ENCODE measurements around the gene IL21R.
"Not testable (repeated sequence)": the region's sequence is repeated elsewhere in the genome, so short reads cannot be mapped to it uniquely, and the experiment has no call there.

IL21R gene

GRCh38 chr16:27428026-27428785, 26.2 kb downstream of the IL21R start:
- no peak for DNase-seq

GRCh38 chr16:27429330-27429871, 27.4 kb downstream of the IL21R start:
- DNase-seq = no peak

GRCh38 chr16:27429981-27430441, 28.0 kb downstream of the IL21R start:
- DNase-seq = no peak

GRCh38 chr16:27430512-27430911, 28.5 kb downstream of the IL21R start:
- no peak for DNase-seq

GRCh38 chr16:27430923-27431484, 29.0 kb downstream of the IL21R start:
- peak; percentile 9 for DNase-seq

- peak; percentile 11 for DNase-seq
Measured at GRCh38 chr16:27431773-27432532, 30.0 kb downstream of the IL21R start.

- DNase-seq = peak; percentile 65
Measured at GRCh38 chr16:27432558-27432957, 30.6 kb downstream of the IL21R start.

GRCh38 chr16:27433191-27433590, 31.2 kb downstream of the IL21R start:
- not testable (repeated sequence) for DNase-seq

GRCh38 chr16:27433636-27434035, 31.7 kb downstream of the IL21R start:
- no peak for DNase-seq

- no peak for DNase-seq
Measured at GRCh38 chr16:27434141-27435051, 32.4 kb downstream of the IL21R start.

GRCh38 chr16:27435146-27435545, 33.2 kb downstream of the IL21R start:
- DNase-seq = not testable (repeated sequence)

- DNase-seq = no peak
Measured at GRCh38 chr16:27436065-27436464, 34.1 kb downstream of the IL21R start.

GRCh38 chr16:27436921-27437650, 35.1 kb downstream of the IL21R start:
- no peak for DNase-seq

GRCh38 chr16:27437946-27438345, 36.0 kb downstream of the IL21R start:
- no peak for DNase-seq

- DNase-seq = no peak
Measured at GRCh38 chr16:27439271-27440018, 37.5 kb downstream of the IL21R start.

GRCh38 chr16:27441276-27441675, 39.3 kb downstream of the IL21R start:
- DNase-seq = no peak

- no peak for DNase-seq
Measured at GRCh38 chr16:27441998-27442397, 40.0 kb downstream of the IL21R start.

- peak; percentile 70 for DNase-seq
Measured at GRCh38 chr16:27444015-27444414, 42.0 kb downstream of the IL21R start.

GRCh38 chr16:27444470-27444869, 42.5 kb downstream of the IL21R start:
- no peak for DNase-seq

- DNase-seq = no peak
Measured at GRCh38 chr16:27445502-27446175, 43.7 kb downstream of the IL21R start.
